ENCODE data around the gene CDKAL1. TPM values are rescaled to one million over a fixed set of nuclear protein-coding genes. Genes with fewer than 3 reads are reported as not detected.

Gene CDKAL1
- total and polyA plus RNA-seq, 9 of the 15 experiments (the other 6 are each of a cell fraction or from before 2014, with no cell fraction given), result 11.2 to 36.3 (median 20.1) TPM

GRCh38 chr6:21067521-21067920 is 533.3 kb downstream of the CDKAL1 start (continued):
- TF ChIP-seq ZNF408 (CRISPR knock-in tag; IDR thresholded peaks at IDR 0.05; ENCODE audit: low read depth) (no peak), TCF7 (IDR thresholded peaks at IDR 0.05; ENCODE audit: borderline replicate concordance) (no peak), DDX20 (tag; IDR thresholded peaks at IDR 0.05; ENCODE audit: low read depth) (no peak), FOSL1 (tag; conservative IDR thresholded peaks at IDR 0.05) (peak; percentile 46; the same call in 1 of the 2 replicates), MEF2D (tag; conservative IDR thresholded peaks at IDR 0.05; ENCODE audit: low read depth) (no peak), BRF2 (IDR thresholded peaks at IDR 0.05; ENCODE audit: borderline replicate concordance, insufficient read depth, insufficient read length) (no peak), HES1 (IDR thresholded peaks at IDR 0.05; ENCODE audit: low read depth) (no peak), ZNF316 (IDR thresholded peaks at IDR 0.05) (peak; percentile 92), MAFK (IDR thresholded peaks at IDR 0.05; ENCODE audit: low read length) (peak; percentile 53; the same call in 1 of the 2 replicates), BRD9 (IDR thresholded peaks at IDR 0.05; ENCODE audit: low read depth, partially characterized antibody) (no peak), CBX5 (IDR thresholded peaks at IDR 0.05; ENCODE audit: borderline replicate concordance, low read depth) (no peak), ZFP1 (CRISPR knock-in tag; IDR thresholded peaks at IDR 0.05) (no peak), HNRNPLL (IDR thresholded peaks at IDR 0.05; ENCODE audit: low read depth, low read length, poor library complexity, severe bottlenecking) (no peak), SAFB2 (IDR thresholded peaks at IDR 0.05; ENCODE audit: borderline replicate concordance, low read depth, low read length, severe bottlenecking) (no peak), ZNF133 (CRISPR knock-in tag; IDR thresholded peaks at IDR 0.05) (no peak), NFYB (IDR thresholded peaks at IDR 0.05; ENCODE audit: extremely low read depth, insufficient read length) (no peak), ZNF121 (CRISPR knock-in tag; conservative IDR thresholded peaks at IDR 0.05) (no peak), CREB1 (IDR thresholded peaks at IDR 0.05) (no peak), CREB1 (CRISPR knock-in tag; IDR thresholded peaks at IDR 0.05) (no peak), MAFF (IDR thresholded peaks at IDR 0.05; ENCODE audit: low read length) (peak; percentile 64; the same call in 1 of the 2 replicates)
- TF ChIP-seq, protein P1, sequence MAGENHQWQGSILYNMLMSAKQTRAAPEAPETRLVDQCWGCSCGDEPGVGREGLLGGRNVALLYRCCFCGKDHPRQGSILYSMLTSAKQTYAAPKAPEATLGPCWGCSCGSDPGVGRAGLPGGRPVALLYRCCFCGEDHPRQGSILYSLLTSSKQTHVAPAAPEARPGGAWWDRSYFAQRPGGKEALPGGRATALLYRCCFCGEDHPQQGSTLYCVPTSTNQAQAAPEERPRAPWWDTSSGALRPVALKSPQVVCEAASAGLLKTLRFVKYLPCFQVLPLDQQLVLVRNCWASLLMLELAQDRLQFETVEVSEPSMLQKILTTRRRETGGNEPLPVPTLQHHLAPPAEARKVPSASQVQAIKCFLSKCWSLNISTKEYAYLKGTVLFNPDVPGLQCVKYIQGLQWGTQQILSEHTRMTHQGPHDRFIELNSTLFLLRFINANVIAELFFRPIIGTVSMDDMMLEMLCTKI (IDR thresholded peaks at IDR 0.05; ENCODE audit: partially characterized antibody), result no peak
- TF ChIP-seq, protein P2, sequence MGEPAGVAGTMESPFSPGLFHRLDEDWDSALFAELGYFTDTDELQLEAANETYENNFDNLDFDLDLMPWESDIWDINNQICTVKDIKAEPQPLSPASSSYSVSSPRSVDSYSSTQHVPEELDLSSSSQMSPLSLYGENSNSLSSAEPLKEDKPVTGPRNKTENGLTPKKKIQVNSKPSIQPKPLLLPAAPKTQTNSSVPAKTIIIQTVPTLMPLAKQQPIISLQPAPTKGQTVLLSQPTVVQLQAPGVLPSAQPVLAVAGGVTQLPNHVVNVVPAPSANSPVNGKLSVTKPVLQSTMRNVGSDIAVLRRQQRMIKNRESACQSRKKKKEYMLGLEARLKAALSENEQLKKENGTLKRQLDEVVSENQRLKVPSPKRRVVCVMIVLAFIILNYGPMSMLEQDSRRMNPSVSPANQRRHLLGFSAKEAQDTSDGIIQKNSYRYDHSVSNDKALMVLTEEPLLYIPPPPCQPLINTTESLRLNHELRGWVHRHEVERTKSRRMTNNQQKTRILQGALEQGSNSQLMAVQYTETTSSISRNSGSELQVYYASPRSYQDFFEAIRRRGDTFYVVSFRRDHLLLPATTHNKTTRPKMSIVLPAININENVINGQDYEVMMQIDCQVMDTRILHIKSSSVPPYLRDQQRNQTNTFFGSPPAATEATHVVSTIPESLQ (CRISPR knock-in tag; IDR thresholded peaks at IDR 0.05), result no peak

Measured in K562 (cell line).